Measurements from ENCODE around the gene MTUS2. TPM values are rescaled to one million over a fixed set of nuclear protein-coding genes. Genes with fewer than 3 reads are reported as not detected.

The MTUS2 gene
- total RNA-seq, 2 experiments from 2014 or later: not detected

GRCh38 chr13:29510651-29511084, 690.5 kb downstream of the MTUS2 start:
- CTCF ChIA-PET: interaction anchor here (1.3 kb wide), 1 partner anchor 197 kb away, joined by 3 read pairs; no protein-coding TSS in a partner anchor
- POLR2A ChIA-PET: no interaction called here

- ChIA-PET CTCF (interaction anchor here (1.3 kb wide), 1 partner anchor 196 kb away, joined by 3 read pairs; no protein-coding TSS in a partner anchor), POLR2A (no interaction called here)
Measured at GRCh38 chr13:29511106-29511796, 691.1 kb downstream of the MTUS2 start.

DNA sequence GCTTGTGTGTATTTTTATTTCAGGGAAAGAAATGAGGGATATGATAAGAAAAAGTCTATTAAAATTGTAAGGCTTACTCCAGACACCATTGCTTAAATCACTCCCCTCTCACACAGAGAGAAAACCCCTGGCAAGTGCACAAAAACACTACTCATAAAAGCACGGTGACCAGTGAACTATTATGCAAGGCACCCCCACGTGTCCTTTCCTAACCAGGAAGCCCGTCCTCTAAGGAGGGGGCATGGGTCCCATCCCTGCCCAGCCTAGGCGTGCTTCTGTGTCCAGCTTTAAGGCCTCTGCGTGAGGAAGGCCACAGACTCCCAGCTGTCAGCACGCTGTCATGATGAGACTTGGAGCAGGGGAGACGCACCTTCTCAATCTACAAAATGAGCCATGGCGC, 691.8 kb downstream of the MTUS2 start:
- POLR2A ChIA-PET: no interaction called here
- CTCF ChIA-PET: no interaction called here

- ChIA-PET POLR2A (no interaction called here), CTCF (no interaction called here)
Measured at GRCh38 chr13:29513002-29513980, 693.2 kb downstream of the MTUS2 start.

GRCh38 chr13:29513981-29514719, 694.0 kb downstream of the MTUS2 start:
- POLR2A ChIA-PET: no interaction called here
- CTCF ChIA-PET: no interaction called here

DNA sequence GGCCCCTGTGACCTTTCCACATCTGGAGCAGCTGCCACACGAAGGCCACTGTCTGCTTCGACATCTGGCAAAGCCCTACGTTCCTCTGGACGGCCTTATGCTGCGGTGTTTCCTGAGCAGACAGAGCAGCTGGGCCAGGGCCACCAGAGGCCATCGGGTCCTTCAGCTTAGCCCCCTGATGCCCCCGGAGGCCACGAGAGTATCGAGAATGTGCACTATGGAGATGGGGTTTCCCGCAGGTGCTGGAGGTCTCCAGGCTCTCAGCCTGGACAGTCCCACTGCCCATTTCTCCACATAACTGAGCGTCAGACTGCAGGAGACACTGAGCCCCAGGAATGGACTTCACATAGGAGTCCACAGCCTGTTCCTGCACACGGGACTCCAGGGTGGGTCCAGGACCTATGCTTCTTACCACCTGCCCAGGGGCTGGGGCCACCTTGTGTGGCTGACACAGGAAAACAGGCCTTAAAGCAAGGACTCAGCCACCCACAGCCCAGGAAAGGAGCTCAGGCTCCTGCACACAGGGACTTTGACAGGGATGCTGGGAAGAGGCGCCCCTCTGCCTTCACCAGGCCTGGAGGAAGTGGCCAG, 694.7 kb downstream of the MTUS2 start:
- ChIA-PET CTCF (no interaction called here), POLR2A (no interaction called here)

GRCh38 chr13:29515372-29515771, 695.2 kb downstream of the MTUS2 start:
- POLR2A ChIA-PET: no interaction called here

GRCh38 chr13:29516012-29516411, 695.9 kb downstream of the MTUS2 start:
- POLR2A ChIA-PET: no interaction called here
- CTCF ChIA-PET: no interaction called here

More at GRCh38 chr13:29515372-29515771, 695.2 kb downstream of the MTUS2 start:
- CTCF ChIA-PET: no interaction called here

GRCh38 chr13:29516880-29517279, 696.7 kb downstream of the MTUS2 start:
- ChIA-PET POLR2A (no interaction called here), CTCF (interaction anchor here (1.8 kb wide), 1 partner anchor 9 kb away, joined by 6 read pairs; no protein-coding TSS in a partner anchor)

DNA sequence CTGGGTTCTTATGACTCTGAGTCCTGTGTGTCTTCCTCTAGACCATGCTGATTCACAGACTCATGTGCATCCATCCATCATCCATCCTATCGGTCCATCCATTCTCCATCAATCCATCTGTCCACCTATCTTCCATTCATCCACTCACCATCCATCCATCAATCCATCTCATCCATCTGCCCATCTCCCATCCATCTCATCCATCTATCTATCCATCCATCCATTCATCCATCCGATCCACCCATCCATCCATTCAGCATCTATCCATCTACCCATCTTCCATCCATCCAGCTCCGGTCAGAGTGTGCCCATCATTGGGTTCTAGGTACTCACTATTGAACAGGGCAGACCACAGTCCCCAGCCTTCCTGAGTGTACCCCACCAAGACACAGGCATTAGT, 699.8 kb downstream of the MTUS2 start:
- CTCF ChIA-PET: no interaction called here
- POLR2A ChIA-PET: interaction anchor here (0.6 kb wide), 1 partner anchor 163 kb away, joined by 6 read pairs; no protein-coding TSS in a partner anchor

DNA sequence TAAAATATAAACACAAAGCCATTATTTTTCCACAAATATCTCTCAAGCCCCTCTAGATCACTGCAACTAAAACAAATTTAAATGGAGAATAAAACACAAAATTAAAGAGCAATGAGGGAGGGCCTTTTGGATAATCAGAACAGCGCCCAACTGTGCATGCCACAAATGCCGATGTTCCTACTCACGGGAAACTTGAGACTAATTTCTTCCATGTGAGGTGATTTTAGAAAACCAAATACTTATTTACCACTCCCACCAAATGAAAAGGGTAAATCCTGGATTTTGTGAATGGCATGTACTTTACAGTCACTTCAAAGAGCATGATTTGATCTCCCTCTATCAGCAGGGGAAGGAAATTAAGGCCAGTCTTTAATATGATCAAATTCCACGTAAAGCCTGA, 700.5 kb downstream of the MTUS2 start:
- POLR2A ChIA-PET: no interaction called here

DNA sequence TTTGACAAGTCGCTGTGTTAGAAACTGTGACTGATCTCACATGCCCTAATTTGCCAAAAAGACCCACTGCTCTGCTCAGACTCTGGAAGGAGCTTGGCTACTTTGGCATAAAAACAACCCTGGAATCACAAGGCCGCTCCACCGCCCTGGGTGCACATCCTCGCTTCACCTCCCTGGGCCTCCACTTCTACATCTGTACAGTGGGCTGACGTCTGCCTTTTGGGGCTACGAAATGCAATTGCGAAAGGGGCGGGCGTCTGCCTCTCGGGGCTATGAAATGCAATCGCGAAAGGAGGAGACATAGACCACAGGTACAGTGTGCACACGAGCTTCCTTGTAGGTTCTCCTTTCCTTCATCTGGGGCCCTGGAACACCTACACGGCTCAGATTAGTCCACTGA, 701.2 kb downstream of the MTUS2 start:
- ChIA-PET CTCF (no interaction called here), POLR2A (no interaction called here)

More for the DNA sequence above, 700.5 kb downstream of the MTUS2 start:
- CTCF ChIA-PET: no interaction called here

DNA sequence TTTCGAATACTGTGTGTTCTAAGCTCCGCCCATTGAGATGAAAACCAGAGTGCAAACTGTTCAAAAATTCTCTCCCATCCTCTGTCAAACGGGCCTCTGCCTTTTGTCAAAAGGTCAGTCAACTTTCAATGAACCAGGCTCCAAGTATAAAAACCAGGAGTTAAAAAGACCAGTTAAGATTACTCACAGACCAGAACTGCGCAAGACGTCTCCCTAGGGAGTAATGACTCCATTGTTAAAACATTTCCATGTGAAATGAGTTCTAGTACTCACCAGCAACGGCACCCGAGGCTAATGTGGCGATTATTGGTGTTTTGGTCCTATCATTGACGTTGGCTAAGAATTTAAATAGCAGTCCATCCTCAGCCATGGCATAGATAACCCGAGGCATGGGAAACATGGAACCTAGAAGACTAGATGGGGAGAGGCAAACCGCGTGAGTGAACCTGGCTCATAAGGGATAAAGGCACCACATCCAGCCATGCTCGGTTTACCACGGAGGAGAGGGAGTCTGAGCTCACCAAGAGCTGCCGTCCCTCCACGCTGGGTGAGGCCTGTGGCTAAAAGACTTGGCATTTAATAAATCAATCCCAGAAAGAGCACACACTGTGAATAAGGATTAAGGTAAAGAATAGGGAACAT, 702.0 kb downstream of the MTUS2 start:
- POLR2A ChIA-PET: no interaction called here
- CTCF ChIA-PET: no interaction called here

DNA sequence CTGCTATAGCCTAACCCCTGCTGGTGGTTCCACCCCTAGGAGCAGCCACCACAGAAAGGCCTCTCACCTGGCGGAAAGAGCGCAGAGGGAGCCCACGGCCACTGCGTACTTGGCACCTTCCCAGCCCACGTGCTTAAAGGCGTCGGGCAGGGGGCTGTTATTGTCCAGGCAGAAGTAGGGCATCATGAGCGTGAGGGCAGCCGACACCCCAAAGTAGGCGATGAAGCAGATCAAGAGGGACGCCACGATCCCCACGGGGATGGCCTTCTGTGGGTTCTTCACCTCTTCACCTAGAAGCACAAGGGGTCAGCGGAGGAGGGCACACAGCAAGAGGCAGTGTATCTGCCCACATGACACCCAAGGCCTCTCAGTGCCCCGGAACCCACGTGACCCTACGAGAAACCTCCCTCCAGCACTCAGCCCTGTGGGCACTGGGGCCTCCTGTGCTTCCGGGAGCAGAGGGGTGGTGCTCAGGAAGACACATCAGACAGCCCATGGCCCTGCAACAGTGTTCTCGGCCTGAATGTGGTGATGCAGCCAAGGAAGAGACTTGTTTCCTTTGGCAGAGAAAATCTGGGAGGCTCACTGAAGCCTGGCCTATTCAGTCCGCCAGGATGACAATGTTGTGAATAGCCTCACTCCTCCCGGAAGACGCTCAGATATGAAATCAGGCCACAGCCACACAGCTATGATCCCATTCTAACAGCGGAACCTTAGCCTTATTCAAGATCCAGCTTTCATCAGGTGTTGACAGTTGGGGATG, 703.2 kb downstream of the MTUS2 start:
- POLR2A ChIA-PET: no interaction called here
- CTCF ChIA-PET: no interaction called here

GRCh38 chr13:29524176-29524575, 704.0 kb downstream of the MTUS2 start:
- POLR2A ChIA-PET: no interaction called here
- CTCF ChIA-PET: interaction anchor here (2.1 kb wide), 1 partner anchor 16 kb away, joined by 5 read pairs; no protein-coding TSS in a partner anchor

GRCh38 chr13:29524641-29525040, 704.5 kb downstream of the MTUS2 start:
- ChIA-PET CTCF (interaction anchor here (2.1 kb wide), 1 partner anchor 16 kb away, joined by 5 read pairs; no protein-coding TSS in a partner anchor), POLR2A (no interaction called here)

GRCh38 chr13:29525757-29526156, 705.6 kb downstream of the MTUS2 start:
- CTCF ChIA-PET: interaction anchor here (2.1 kb wide), 1 partner anchor 18 kb away, joined by 5 read pairs; no protein-coding TSS in a partner anchor
- POLR2A ChIA-PET: no interaction called here

GRCh38 chr13:29526741-29527140, 706.6 kb downstream of the MTUS2 start:
- POLR2A ChIA-PET: no interaction called here
- CTCF ChIA-PET: no interaction called here

Data from activated CD8-positive, alpha-beta memory T cell treated with anti-CD3 and anti-CD28 coated beads for 36 hours (primary cell).